ENCODE measurements around the gene TM4SF18. TPM values are rescaled to one million over a fixed set of nuclear protein-coding genes. Genes with fewer than 3 reads are reported as not detected.

Gene TM4SF18
- polyA plus RNA-seq, 6 donors from 2014 or later = not detected

DNA sequence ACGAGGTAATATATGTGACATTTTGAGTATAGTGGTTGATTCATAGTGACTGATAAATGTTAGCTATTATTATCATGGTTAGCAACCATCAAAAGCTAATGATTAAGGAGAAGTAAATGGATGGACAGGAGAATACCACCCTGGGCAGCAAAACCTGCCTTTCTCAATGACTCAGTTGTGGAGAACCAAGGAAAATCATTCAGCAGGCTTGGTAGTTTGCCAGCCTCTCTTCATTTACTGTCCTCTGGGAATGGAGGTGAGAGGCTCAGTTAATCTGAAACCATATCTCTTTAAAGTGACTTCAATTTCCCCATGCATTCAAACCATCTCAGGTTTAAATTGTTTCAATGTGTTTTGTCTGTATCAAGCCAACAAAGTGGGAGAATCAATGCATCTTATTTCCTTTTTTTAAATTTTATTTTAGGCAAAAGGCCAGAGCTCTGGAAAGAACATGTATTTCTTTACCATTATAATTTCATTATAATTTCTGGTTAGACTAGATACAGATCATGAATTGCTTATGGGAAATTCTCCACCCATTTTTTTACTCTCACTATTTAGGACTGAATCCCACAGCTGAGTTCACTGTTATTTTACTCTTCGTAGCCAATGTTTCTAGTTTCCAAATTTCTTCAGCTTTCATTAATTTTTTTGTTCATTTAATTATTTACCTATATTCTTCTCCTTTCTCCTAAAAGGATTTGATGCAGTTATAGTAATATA is 2.7 kb downstream of the TM4SF18 start:
- DNase-seq (no peak), ATAC-seq (ENCODE audit: low read depth in 2 of 2) (no peak)
- no peaks in the 10 kb centered on the region for H3K4me1 Mint-ChIP-seq
- peaks cover 0 to 1% (median 0%) of the 10 kb centered on the region in 7 donors for H3K9me3 Mint-ChIP-seq
- H3K27me3 Mint-ChIP-seq = peaks cover 0 to 10% (median 0%) of the 10 kb centered on the region in 3 donors
- H3K4me3 Mint-ChIP-seq = no peak overlapping the region
- H3K36me3 Mint-ChIP-seq = no peaks in the 10 kb centered on the region
- H3K27ac Mint-ChIP-seq = no peak overlapping the region

- no peak for ATAC-seq (ENCODE audit: low read depth in 2 of 2)
- peaks cover 4 to 10% (median 4%) of the 10 kb centered on the region in 3 donors for H3K27me3 Mint-ChIP-seq
Observed at GRCh38 chr3:149327156-149327555, 6.3 kb downstream of the TM4SF18 start.

GRCh38 chr3:149325581-149325980 is 7.9 kb downstream of the TM4SF18 start:
- DNase-seq = no peak
- no peaks in the 10 kb centered on the region for H3K36me3 Mint-ChIP-seq
- H3K27me3 Mint-ChIP-seq = peaks cover 4 to 10% (median 4%) of the 10 kb centered on the region in 3 donors
- no peak overlapping the region for H3K27ac Mint-ChIP-seq
- H3K4me1 Mint-ChIP-seq = no peaks in the 10 kb centered on the region
- H3K4me3 Mint-ChIP-seq = no peak overlapping the region
- no peaks in the 10 kb centered on the region for H3K9me3 Mint-ChIP-seq
- no peak for ATAC-seq (ENCODE audit: low read depth in 2 of 2)

More at GRCh38 chr3:149327156-149327555, 6.3 kb downstream of the TM4SF18 start:
- H3K9me3 Mint-ChIP-seq = no peaks in the 10 kb centered on the region
- no peaks in the 10 kb centered on the region for H3K4me1 Mint-ChIP-seq
- no peaks in the 10 kb centered on the region for H3K36me3 Mint-ChIP-seq
- DNase-seq = no peak
- no peak overlapping the region for H3K27ac Mint-ChIP-seq
- H3K4me3 Mint-ChIP-seq = no peak overlapping the region

GRCh38 chr3:149324332-149324731 is 9.1 kb downstream of the TM4SF18 start:
- no peaks in the 10 kb centered on the region for H3K9me3 Mint-ChIP-seq
- DNase-seq (no peak), ATAC-seq (ENCODE audit: low read depth in 2 of 2) (no peak)
- no peak overlapping the region for H3K4me3 Mint-ChIP-seq
- no peak overlapping the region for H3K27ac Mint-ChIP-seq
- peaks cover 4 to 10% (median 4%) of the 10 kb centered on the region in 3 donors for H3K27me3 Mint-ChIP-seq
- no peaks in the 10 kb centered on the region for H3K4me1 Mint-ChIP-seq
- H3K36me3 Mint-ChIP-seq = no peaks in the 10 kb centered on the region

- no peak overlapping the region for H3K4me3 Mint-ChIP-seq
- no peaks in the 10 kb centered on the region for H3K36me3 Mint-ChIP-seq
- DNase-seq (no peak), ATAC-seq (ENCODE audit: low read depth in 2 of 2) (no peak)
- no peaks in the 10 kb centered on the region for H3K4me1 Mint-ChIP-seq
- peaks cover 4 to 10% (median 6%) of the 10 kb centered on the region in 3 donors for H3K27me3 Mint-ChIP-seq
- H3K9me3 Mint-ChIP-seq = no peaks in the 10 kb centered on the region
- no peak overlapping the region for H3K27ac Mint-ChIP-seq
Observed at GRCh38 chr3:149321640-149322039, 11.8 kb downstream of the TM4SF18 start.

DNA sequence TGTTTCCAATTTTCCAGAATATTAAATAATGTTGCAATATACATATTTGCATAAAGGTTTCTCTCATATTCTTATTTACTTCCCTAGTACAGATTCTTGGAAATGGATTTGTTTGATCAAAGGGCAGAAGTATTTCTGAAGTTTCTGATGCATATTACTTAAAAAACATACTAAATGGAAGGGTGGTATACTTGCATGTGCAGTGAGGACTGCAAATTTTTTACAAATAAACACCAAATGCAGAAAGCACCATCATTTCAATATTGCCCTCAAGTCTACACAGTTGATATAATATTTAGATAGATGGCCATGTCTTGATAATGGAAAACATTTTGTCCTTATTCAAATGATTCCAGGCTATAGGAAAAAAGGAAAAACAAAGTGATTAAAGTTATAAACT is 12.3 kb downstream of the TM4SF18 start:
- Mint-ChIP-seq H3K27ac (no peak overlapping the region), H3K27me3 (peaks cover 3 to 10% (median 4%) of the 10 kb centered on the region in 3 donors), H3K4me1 (no peaks in the 10 kb centered on the region), H3K4me3 (no peak overlapping the region), H3K36me3 (no peaks in the 10 kb centered on the region), H3K9me3 (no peaks in the 10 kb centered on the region)
- no peak for DNase-seq
- ATAC-seq (ENCODE audit: low read depth in 2 of 2) = no peak

DNA sequence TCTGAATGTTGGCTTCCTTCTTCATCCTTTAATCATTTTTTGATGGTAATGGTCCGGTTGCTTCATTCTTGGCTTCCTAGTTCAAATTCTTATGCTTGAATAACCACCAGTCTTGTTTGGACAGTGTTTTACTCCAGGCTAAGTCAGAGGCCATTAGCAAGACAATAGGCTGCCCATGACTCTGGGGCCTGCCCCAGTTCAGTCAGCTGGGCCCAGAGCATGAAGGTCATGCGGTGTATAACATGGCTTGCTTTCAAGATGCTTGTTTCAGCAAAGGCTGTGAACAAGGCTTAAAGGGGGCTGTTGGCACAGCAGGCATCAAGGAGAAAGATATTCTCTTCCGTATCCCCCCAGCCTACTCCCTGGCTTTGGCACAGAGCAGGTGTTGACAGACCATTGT is 13.7 kb downstream of the TM4SF18 start:
- no peaks in the 10 kb centered on the region for H3K4me1 Mint-ChIP-seq
- DNase-seq (no peak), ATAC-seq (ENCODE audit: low read depth in 2 of 2) (no peak)
- H3K9me3 Mint-ChIP-seq = no peaks in the 10 kb centered on the region
- no peaks in the 10 kb centered on the region for H3K36me3 Mint-ChIP-seq
- no peak overlapping the region for H3K4me3 Mint-ChIP-seq
- H3K27me3 Mint-ChIP-seq = peaks cover 3 to 10% (median 3%) of the 10 kb centered on the region in 3 donors
- H3K27ac Mint-ChIP-seq = peak overlapping the region in 2 of 6 donors; percentile 22 to 40

- peaks cover 9 to 14% (median 11%) of the 10 kb centered on the region in 3 donors for H3K27me3 Mint-ChIP-seq
- H3K4me3 Mint-ChIP-seq = no peak overlapping the region
- H3K9me3 Mint-ChIP-seq = peaks cover 0 to 2% (median 0%) of the 10 kb centered on the region in 7 donors
- no peaks in the 10 kb centered on the region for H3K4me1 Mint-ChIP-seq
- H3K36me3 Mint-ChIP-seq = no peaks in the 10 kb centered on the region
- no peak for DNase-seq
- peak overlapping the region in 1 of 6 donors; percentile 5 for H3K27ac Mint-ChIP-seq
- ATAC-seq (ENCODE audit: low read depth in 2 of 2) = no peak
Observed at GRCh38 chr3:149317072-149317471, 16.4 kb downstream of the TM4SF18 start.

- Mint-ChIP-seq H3K36me3 (no peaks in the 10 kb centered on the region), H3K9me3 (peaks cover 0 to 2% (median 0%) of the 10 kb centered on the region in 7 donors), H3K4me3 (no peak overlapping the region), H3K4me1 (no peaks in the 10 kb centered on the region), H3K27me3 (peaks cover 11 to 17% (median 16%) of the 10 kb centered on the region in 3 donors), H3K27ac (no peak overlapping the region)
- no peak for ATAC-seq (ENCODE audit: low read depth in 2 of 2)
- DNase-seq = no peak
Observed at GRCh38 chr3:149316437-149316836, 17.0 kb downstream of the TM4SF18 start.

DNA sequence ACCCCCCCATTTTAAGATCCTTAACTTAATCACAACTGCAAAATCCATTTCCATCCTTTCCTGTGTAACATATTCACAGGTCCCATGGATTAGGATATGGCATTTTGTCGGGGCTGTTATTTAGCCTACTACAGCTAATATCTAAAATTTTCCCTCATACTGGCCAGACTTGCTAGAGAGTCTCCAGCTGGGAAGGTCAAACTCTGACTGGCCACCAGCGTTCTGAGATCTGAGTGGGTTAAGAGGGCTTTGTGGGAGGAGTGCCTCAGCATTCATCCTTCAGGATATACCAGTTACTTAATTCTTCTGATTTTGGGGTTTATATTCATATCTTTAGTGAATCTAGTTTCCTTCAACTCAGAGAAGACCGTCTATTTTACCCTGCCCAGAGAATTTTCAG is 17.7 kb downstream of the TM4SF18 start:
- no peak overlapping the region for H3K4me3 Mint-ChIP-seq
- H3K36me3 Mint-ChIP-seq = no peaks in the 10 kb centered on the region
- H3K27me3 Mint-ChIP-seq = peaks cover 11 to 21% (median 20%) of the 10 kb centered on the region in 3 donors
- no peaks in the 10 kb centered on the region for H3K4me1 Mint-ChIP-seq
- H3K9me3 Mint-ChIP-seq = peaks cover 0 to 2% (median 0%) of the 10 kb centered on the region in 7 donors
- DNase-seq (no peak), ATAC-seq (ENCODE audit: low read depth in 2 of 2) (no peak)
- H3K27ac Mint-ChIP-seq = no peak overlapping the region

- no peak for ATAC-seq (ENCODE audit: low read depth in 2 of 2)
Observed at GRCh38 chr3:149314807-149315578, 18.4 kb downstream of the TM4SF18 start.

GRCh38 chr3:149313542-149313941 is 19.9 kb downstream of the TM4SF18 start:
- Mint-ChIP-seq H3K27me3 (peaks cover 11 to 21% (median 20%) of the 10 kb centered on the region in 3 donors), H3K4me3 (no peak overlapping the region), H3K27ac (no peak overlapping the region), H3K9me3 (peaks cover 0 to 2% (median 0%) of the 10 kb centered on the region in 7 donors), H3K4me1 (no peaks in the 10 kb centered on the region), H3K36me3 (no peaks in the 10 kb centered on the region)
- no peak for ATAC-seq (ENCODE audit: low read depth in 2 of 2)
- DNase-seq = no peak

More at GRCh38 chr3:149314807-149315578, 18.4 kb downstream of the TM4SF18 start:
- DNase-seq = no peak
- H3K27me3 Mint-ChIP-seq = peaks cover 11 to 21% (median 20%) of the 10 kb centered on the region in 3 donors
- no peak overlapping the region for H3K4me3 Mint-ChIP-seq
- H3K27ac Mint-ChIP-seq = no peak overlapping the region
- no peaks in the 10 kb centered on the region for H3K4me1 Mint-ChIP-seq
- peaks cover 0 to 2% (median 0%) of the 10 kb centered on the region in 7 donors for H3K9me3 Mint-ChIP-seq
- no peaks in the 10 kb centered on the region for H3K36me3 Mint-ChIP-seq

GRCh38 chr3:149310796-149311534 is 22.5 kb downstream of the TM4SF18 start:
- DNase-seq (no peak), ATAC-seq (ENCODE audit: low read depth in 2 of 2) (no peak)
- peaks cover 0 to 10% (median 7%) of the 10 kb centered on the region in 3 donors for H3K4me1 Mint-ChIP-seq
- H3K9me3 Mint-ChIP-seq = peaks cover 0 to 2% (median 0%) of the 10 kb centered on the region in 7 donors
- H3K36me3 Mint-ChIP-seq = no peaks in the 10 kb centered on the region
- no peak overlapping the region for H3K27ac Mint-ChIP-seq
- peaks cover 7 to 21% (median 20%) of the 10 kb centered on the region in 3 donors for H3K27me3 Mint-ChIP-seq
- H3K4me3 Mint-ChIP-seq = no peak overlapping the region
